Hepatocyte (in vitro differentiated cells): Measurements from ENCODE around the gene DENND1A.

ENCODE experiments used
- CTCF ChIP-seq: fragments of 200-600 bp; sonication (generic); IDR thresholded peaks from 2 replicates; pipeline ENCODE4 v1.5.1; 2016; ENCODE audit warnings: antibody characterized with exemption, mild to moderate bottlenecking; ENCODE audit not compliant: poor library complexity
- EZH2 ChIP-seq: fragments of 200-600 bp; sonication (generic); IDR thresholded peaks from 2 replicates; pipeline ENCODE4 v1.6.1; 2016; ENCODE audit warnings: antibody characterized with exemption, mild to moderate bottlenecking, borderline replicate concordance
- EZH2phosphoT487 ChIP-seq: fragments of 200-600 bp; sonication (generic); IDR thresholded peaks from one replicate; pipeline ENCODE4 v1.6.1; 2018; ENCODE audit warnings: antibody characterized with exemption, mild to moderate bottlenecking, low read depth, moderate library complexity; ENCODE audit not compliant: unreplicated experiment, severe bottlenecking

- no peak for TF ChIP-seq CTCF
- TF ChIP-seq EZH2: no peak
- TF ChIP-seq EZH2phosphoT487: no peak
These were observed 492.7 kb downstream of the DENND1A start for GRCh38 chr9:123437201-123437600.
